HepG2 (cell line): ENCODE measurements around the gene NYAP1. TPM values are rescaled to one million over a fixed set of nuclear protein-coding genes. Genes with fewer than 3 reads are reported as not detected.

Experiments used
- ATAC-seq: fragments of 200-7000 bp; cut with Tn5 transposase; 3 replicates; pipeline ENCODE4 v1.9.1; 2020; ENCODE audit warnings: mild to moderate bottlenecking, moderate library complexity
- BruUV-seq: library from RNA; stranded (reverse); fragments of 400-500 nt; replicated peaks from 2 replicates; lab custom pipeline; 2021; lab: Mats Ljungman, UMichigan
- CTCF ChIA-PET: fragments of 300-600 bp; formaldehyde crosslinking; extraction: SDS; loops from one replicate; lab custom pipeline; 2021; ENCODE audit warnings: low total read pairs, inconsistent platforms, low intra/inter-chr PET ratio; lab: Yijun Ruan, JAX
- POLR2A ChIA-PET: fragments of 350-600 bp; sonication (Branson Sonifier 250); formaldehyde crosslinking; loops from one replicate; lab custom pipeline; 2020; ENCODE audit warnings: antibody characterized with exemption, inconsistent platforms; lab: Yijun Ruan, JAX
- DNase-seq: peaks from one replicate; pipeline ENCODE4 v3.0.0-alpha.2; 2015; ENCODE audit warnings: low spot score
- FAIRE-seq: peaks from 3 replicates; lab custom pipeline; 2011; peaks lifted over from hg19 to GRCh38; lab: Jason Lieb, UNC
- H2AFZ ChIP-seq: one replicate; pipeline ENCODE4 v1.6.1; 2011; ENCODE audit warnings: low read length, inconsistent platforms
- H3K27ac ChIP-seq: fragments of 300-600 bp; 3 replicates; pipeline ENCODE4 v1.8.0; 2011; ENCODE audit warnings: mixed run types, mild to moderate bottlenecking, mixed read lengths, low read length, inconsistent platforms; ENCODE audit not compliant: insufficient read depth; ENCODE audit errors: extremely low read length
- H3K27me3 ChIP-seq, 2 experiments: fragments of 200-600 bp in 1 of 2; 2 replicates in 1 of 2; 3 replicates in 1 of 2; pipeline versions ENCODE4 v1.6.0 to v1.8.0; 2011; ENCODE audit warnings: low read length in 2 of 2, mild to moderate bottlenecking in 2 of 2, moderate library complexity in 2 of 2, inconsistent platforms in 1 of 2; ENCODE audit not compliant: insufficient read depth in 2 of 2, control insufficient read depth in 1 of 2
- H3K36me3 ChIP-seq, 2 experiments: fragments of 200-600 bp in 1 of 2; replicated peaks in 1 of 2; 2 replicates in 1 of 2; 3 replicates in 1 of 2; pipeline versions ENCODE4 v1.5.1 to v1.8.0; 2011; ENCODE audit warnings: low read length in 2 of 2, inconsistent platforms in 1 of 2; ENCODE audit not compliant: insufficient read depth in 2 of 2, control insufficient read depth in 1 of 2
- H3K4me1 ChIP-seq: 2 replicates; pipeline ENCODE4 v1.5.1; 2012; ENCODE audit warnings: low read length, inconsistent platforms; ENCODE audit not compliant: insufficient read depth
- H3K4me2 ChIP-seq: 2 replicates; pipeline ENCODE4 v1.6.0; 2011; ENCODE audit warnings: low read depth, low read length, inconsistent platforms
- H3K4me3 ChIP-seq, 3 experiments: fragments of 200-600 bp in 1 of 3; sonication (generic), shearing (Covaris generic) in 1 of 3; replicated peaks in 1 of 3; 2 replicates each; pipeline ENCODE4 v1.5.1; 2011 to 2016; ENCODE audit warnings: low read length in 3 of 3, inconsistent platforms in 2 of 3, low read depth in 2 of 3, mild to moderate bottlenecking in 2 of 3, control low read depth in 1 of 3, mixed read lengths in 1 of 3; ENCODE audit not compliant: insufficient read depth in 1 of 3
- H3K79me2 ChIP-seq: one replicate; pipeline ENCODE4 v1.6.1; 2011; ENCODE audit warnings: low read length, inconsistent platforms; ENCODE audit not compliant: insufficient read depth
- H3K9ac ChIP-seq: 2 replicates; pipeline ENCODE4 v1.6.0; 2011; ENCODE audit warnings: mild to moderate bottlenecking, low read depth, low read length, inconsistent platforms; ENCODE audit not compliant: insufficient read depth
- H3K9me3 ChIP-seq: 2 replicates; pipeline ENCODE4 v1.5.1; 2012; ENCODE audit warnings: mild to moderate bottlenecking, low read length
- H4K20me1 ChIP-seq: 2 replicates; pipeline ENCODE4 v1.6.0; 2011; ENCODE audit warnings: inconsistent platforms, mild to moderate bottlenecking, low read length, moderate library complexity; ENCODE audit not compliant: insufficient read depth
- CAMTA2 ChIP-seq: sonication (generic); formaldehyde crosslinking; IDR thresholded peaks from 2 replicates; pipeline ENCODE4 v1.4.0; 2020; ENCODE audit warnings: mild to moderate bottlenecking, missing genetic modification reagents, borderline replicate concordance
- NRL ChIP-seq: sonication (generic); formaldehyde crosslinking; IDR thresholded peaks from 2 replicates; pipeline ENCODE4 v1.5.0; 2020; ENCODE audit warnings: missing genetic modification reagents, mild to moderate bottlenecking, moderate library complexity, borderline replicate concordance
- SOX6 ChIP-seq, 2 experiments: fragments of 450-650 bp in 1 of 2; sonication (generic) in 1 of 2; formaldehyde crosslinking in 1 of 2; IDR thresholded peaks; 2 replicates each; pipeline versions ENCODE4 v1.4.0 to v1.6.1; 2017 to 2020; ENCODE audit warnings: antibody characterized with exemption in 1 of 2, mild to moderate bottlenecking in 1 of 2, missing genetic modification reagents in 1 of 2
- WGBS: methylation state at CpG from one replicate; pipeline ENCODE4 v1.1.6; 2017; ENCODE audit warnings: low lambda C conversion rate; 5-methylcytosine and 5-hydroxymethylcytosine counted together
- in situ Hi-C: cut with HindIII; loops from 2 replicates; pipeline ENCODE4 v1.10.0; 2017; ENCODE audit warnings: low pct_unique_long_range_greater_than_20kb; ENCODE audit not compliant: extremely low pct_ligation_motif_present
- intact Hi-C: fragments of 100-400 bp; cut with micrococcal nuclease; formaldehyde crosslinking; loops from one replicate; pipeline ENCODE4 v1.10.0; 2022; ENCODE audit not compliant: unreplicated experiment
- polyA plus RNA-seq, 8 experiments: library from polyadenylated mRNA; depleted of rRNA in 3 of 8; stranded (reverse) in 7 of 8; unstranded in 1 of 8; fragments of >200 nt; fragmentation: Illumina TruSeq in 4 of 8; extraction: Trizol in 4 of 8; gene quantifications; 2 replicates each; pipeline versions ENCODE4 v1.2.1 to v1.2.3, GENCODE V29; 2011 to 2016; ENCODE audit warnings: low read depth in 4 of 8, missing spikeins in 1 of 8, mixed read lengths in 1 of 8; ENCODE audit not compliant: insufficient read depth in 1 of 8
- total RNA-seq, 5 experiments: library from RNA; depleted of rRNA; stranded (reverse); fragments of >200 nt; fragmentation: Illumina TruSeq; extraction: Trizol; gene quantifications; 2 replicates each; pipeline ENCODE4 v1.2.3, GENCODE V29; 2016; ENCODE audit warnings: low read depth in 1 of 5

The NYAP1 gene
- total and polyA plus RNA-seq, 2 of the 13 experiments (the other 11 are each of a cell fraction or from before 2014, with no cell fraction given): 0.15 to 0.46 TPM

DNA sequence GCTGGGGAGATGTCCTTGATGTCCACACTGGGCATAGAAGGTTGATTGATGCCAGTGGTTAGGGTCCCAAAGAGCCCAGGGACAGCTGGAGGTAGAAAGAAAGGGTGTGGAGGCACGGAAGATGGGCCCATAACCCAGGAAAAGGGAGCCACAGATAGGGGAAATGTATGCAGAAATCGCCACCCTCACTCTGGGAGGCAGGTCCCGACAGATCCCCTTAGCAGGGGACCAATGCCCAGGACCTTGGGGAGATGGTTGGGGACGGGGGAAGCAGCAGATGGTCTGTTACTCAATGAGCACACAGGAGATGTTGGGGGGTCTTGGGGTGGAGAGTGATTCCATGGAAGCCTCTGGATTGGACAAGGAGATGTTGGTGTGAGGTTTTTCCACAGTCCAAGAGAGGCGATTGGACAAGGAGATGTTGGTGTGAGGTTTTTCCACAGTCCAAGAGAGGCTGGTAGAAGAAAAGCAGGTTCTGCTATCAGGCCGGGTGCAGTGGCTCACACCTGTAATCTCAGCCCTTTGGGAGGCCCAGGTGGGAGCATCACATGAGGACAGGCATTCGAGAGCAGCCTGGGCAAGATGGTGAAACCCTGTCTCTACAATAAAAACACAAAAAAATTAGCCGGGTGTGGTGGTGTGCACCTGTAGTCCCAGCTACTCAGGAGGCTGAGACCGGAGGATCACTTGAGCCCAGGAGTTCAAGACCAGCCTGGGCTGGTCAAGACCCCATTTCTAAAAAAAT lies 40.5 kb upstream of the NYAP1 start:
- no peaks in the 10 kb centered on the region for H3K36me3 ChIP-seq
- in situ Hi-C loops (no loop called here), intact Hi-C loops (no loop called here)
- FAIRE-seq (no peak), DNase-seq (no peak), ATAC-seq (no peak)
- 96% methylated on average over 9 of the region's 9 CpGs for WGBS
- BruUV-seq: no TSS peak
- no peaks in the 10 kb centered on the region for H3K9me3 ChIP-seq
- H3K27me3 ChIP-seq: no peaks in the 10 kb centered on the region
- H2AFZ ChIP-seq: no peak overlapping the region
- POLR2A ChIA-PET: interaction anchor here (1.1 to 6.6 kb wide), 6 partner anchors 9 to 343 kb away, joined by 3 to 199 read pairs (median 16); partner anchors contain the start of genes MEPCE, PPP1R35 and ZCWPW1
- CTCF ChIA-PET: no interaction called here
- H3K79me2 ChIP-seq: no peaks in the 10 kb centered on the region
- H3K27ac ChIP-seq: peak overlapping the region; percentile 94
- H3K4me2 ChIP-seq: no peak overlapping the region
- peaks cover 48% of the 10 kb centered on the region for H3K4me1 ChIP-seq
- no peak overlapping the region for H3K4me3 ChIP-seq
- peak overlapping the region; percentile 69; the same call in 1 of the 2 replicates for H3K9ac ChIP-seq
- no peaks in the 10 kb centered on the region for H4K20me1 ChIP-seq
- TF ChIP-seq NRL (CRISPR knock-in tag) (0 out of 2 replicates have a peak, but pooled peaks have one; percentile 16), CAMTA2 (CRISPR knock-in tag) (no peak), SOX6 (IDR thresholded peaks at IDR 0.05) (no peak), SOX6 (CRISPR knock-in tag; IDR thresholded peaks at IDR 0.05) (no peak)
